K562 (cell line): ENCODE measurements around the gene IGLON5. TPM values are rescaled to one million over a fixed set of nuclear protein-coding genes. Genes with fewer than 3 reads are reported as not detected.
A peak's percentile ranks its signal among the peaks of the same experiment; 100 is the strongest.

ENCODE experiments used
- ATAC-seq: fragments of 200-7000 bp; cut with Tn5 transposase; 3 replicates; pipeline ENCODE4 v1.9.1; 2020; ENCODE audit warnings: moderate library complexity
- BruUV-seq: library from RNA; stranded (reverse); fragments of 400-500 nt; replicated peaks from 2 replicates; lab custom pipeline; 2021; lab: Mats Ljungman, UMichigan
- CTCF ChIA-PET: fragments of 300-600 bp; formaldehyde crosslinking; extraction: SDS; loops from one replicate; lab custom pipeline; 2021; ENCODE audit warnings: low intra/inter-chr PET ratio; lab: Yijun Ruan, JAX
- POLR2A ChIA-PET: fragments of 300-600, 350-650 bp; sonication (Branson Sonifier 250); formaldehyde crosslinking; extraction: SDS; loops from one replicate; lab custom pipeline; 2021; ENCODE audit warnings: antibody characterized with exemption, inconsistent platforms; lab: Yijun Ruan, JAX
- DNase-seq, 4 experiments: peaks; one replicate each; pipeline versions ENCODE4 v3.0.0 to v3.0.0-alpha.2; 2011 to 2018; ENCODE audit warnings: low spot score in 3 of 4, mixed read lengths in 3 of 4; ENCODE audit errors: extremely low read depth in 1 of 4
- FAIRE-seq: peaks from 2 replicates; lab custom pipeline; 2011; peaks lifted over from hg19 to GRCh38; lab: Jason Lieb, UNC
- H2AFZ ChIP-seq: 2 replicates; pipeline ENCODE4 v1.6.0; 2011; ENCODE audit warnings: low read depth, low read length, control low read depth, inconsistent platforms
- H3K27ac ChIP-seq: fragments of 200-600 bp; 3 replicates; pipeline ENCODE4 v1.8.0; 2011; ENCODE audit warnings: low read depth, mild to moderate bottlenecking, control low read depth, inconsistent platforms, low read length, moderate library complexity, mixed read lengths; ENCODE audit errors: extremely low read depth
- H3K27me3 ChIP-seq, 2 experiments: fragments of 300-600 bp in 1 of 2; 2 replicates in 1 of 2; 3 replicates in 1 of 2; pipeline versions ENCODE4 v1.6.0 to v1.8.0; 2011; ENCODE audit warnings: inconsistent platforms in 2 of 2, low read length in 2 of 2, mild to moderate bottlenecking in 1 of 2, mixed read lengths in 1 of 2, moderate library complexity in 1 of 2; ENCODE audit not compliant: control insufficient read depth in 2 of 2, insufficient read depth in 2 of 2
- H3K36me3 ChIP-seq: fragments of 300-600 bp; 3 replicates; pipeline ENCODE4 v1.8.0; 2011; ENCODE audit warnings: mild to moderate bottlenecking, low read length, inconsistent platforms; ENCODE audit not compliant: control insufficient read depth, insufficient read depth
- H3K4me1 ChIP-seq, 2 experiments: fragments of 200-600 bp in 1 of 2; replicated peaks in 1 of 2; 2 replicates in 1 of 2; 3 replicates in 1 of 2; pipeline versions ENCODE4 v1.5.1 to v1.8.0; 2011; ENCODE audit warnings: inconsistent platforms in 2 of 2, low read length in 2 of 2, mild to moderate bottlenecking in 1 of 2, mixed read lengths in 1 of 2, moderate library complexity in 1 of 2; ENCODE audit not compliant: control insufficient read depth in 2 of 2, insufficient read depth in 2 of 2
- H3K4me2 ChIP-seq: 2 replicates; pipeline ENCODE4 v1.6.1; 2011; ENCODE audit warnings: low read length, control low read depth, inconsistent platforms, mixed read lengths; ENCODE audit not compliant: insufficient read depth
- H3K4me3 ChIP-seq: fragments of 200-600 bp; sonication (generic), shearing (Covaris generic); 2 replicates; pipeline ENCODE4 v1.5.1; 2016; ENCODE audit warnings: control low read depth, inconsistent platforms
- H3K79me2 ChIP-seq: fragments of 200-600 bp; 3 replicates; pipeline ENCODE4 v1.8.0; 2011; ENCODE audit warnings: low read length, inconsistent platforms; ENCODE audit not compliant: control insufficient read depth, insufficient read depth
- H3K9ac ChIP-seq, 2 experiments: 2 replicates each; pipeline versions ENCODE4 v1.6.0 to v1.6.1; 2011; ENCODE audit warnings: low read depth in 2 of 2, low read length in 2 of 2, control low read depth in 1 of 2, inconsistent platforms in 1 of 2, mild to moderate bottlenecking in 1 of 2, mixed read lengths in 1 of 2; ENCODE audit not compliant: insufficient read depth in 1 of 2
- H3K9me1 ChIP-seq: one replicate; pipeline ENCODE4 v1.6.0; 2011; ENCODE audit warnings: inconsistent platforms, mild to moderate bottlenecking, low read length, moderate library complexity; ENCODE audit not compliant: control insufficient read depth, insufficient read depth
- H3K9me3 ChIP-seq: replicated peaks from 2 replicates; pipeline ENCODE4 v1.5.1; 2011; ENCODE audit warnings: low read depth, low read length, inconsistent platforms; ENCODE audit not compliant: control insufficient read depth, insufficient read depth
- H4K20me1 ChIP-seq: replicated peaks from 2 replicates; pipeline ENCODE4 v1.6.1; 2011; ENCODE audit warnings: low read length, inconsistent platforms, mixed read lengths; ENCODE audit not compliant: control insufficient read depth, insufficient read depth
- ATF6 ChIP-seq: sonication (generic); formaldehyde crosslinking; IDR thresholded peaks from 2 replicates; pipeline ENCODE4 v1.4.0; 2020; ENCODE audit warnings: mild to moderate bottlenecking, missing genetic modification reagents
- CHD1 ChIP-seq: fragments of 200-600 bp; sonication (generic); IDR thresholded peaks from one replicate; pipeline ENCODE4 v1.6.1; 2012; ENCODE audit warnings: mild to moderate bottlenecking, moderate library complexity, low read length, inconsistent platforms
- FOXJ2 ChIP-seq: fragments of 200-800 bp; sonication (Bioruptor generic); IDR thresholded peaks from 2 replicates; pipeline ENCODE4 v1.6.1; 2016; ENCODE audit warnings: missing genetic modification characterization, missing compliant biosample characterization
- HBP1 ChIP-seq: fragments of 450-650 bp; formaldehyde crosslinking; IDR thresholded peaks from 2 replicates; pipeline ENCODE4 v1.4.0; 2022; ENCODE audit warnings: missing genetic modification characterization
- JUN ChIP-seq, 2 experiments: sonication (generic) in 1 of 2; formaldehyde crosslinking in 1 of 2; IDR thresholded peaks; 2 replicates each; pipeline versions ENCODE4 v1.6.1 to v1.8.0; 2012 to 2022; ENCODE audit warnings: borderline replicate concordance in 2 of 2, mild to moderate bottlenecking in 2 of 2, improper control_type of control experiment in 1 of 2, low read depth in 1 of 2, low read length in 1 of 2, missing genetic modification reagents in 1 of 2
- NR4A1 ChIP-seq, 2 experiments: fragments of 250-450 bp in 1 of 2; fragments of 450-650 bp in 1 of 2; sonication (Bioruptor Pico) in 1 of 2; IDR thresholded peaks; 2 replicates each; pipeline versions ENCODE4 v1.4.0 to v1.6.1; 2016 to 2020; ENCODE audit warnings: mild to moderate bottlenecking in 2 of 2, missing compliant biosample characterization in 1 of 2, missing genetic modification characterization in 1 of 2, moderate library complexity in 1 of 2
- SRSF1 ChIP-seq: fragments of 200-400 bp; formaldehyde crosslinking; IDR thresholded peaks from 2 replicates; pipeline ENCODE4 v1.6.1; 2017; ENCODE audit warnings: mild to moderate bottlenecking, low read depth, low read length, moderate library complexity
- YY1 ChIP-seq, 3 experiments: IDR thresholded peaks; 2 replicates each; pipeline ENCODE4 v1.6.1; 2011; ENCODE audit warnings: low read length in 2 of 3, mild to moderate bottlenecking in 2 of 3, moderate library complexity in 2 of 3, borderline replicate concordance in 1 of 3, control low read depth in 1 of 3, low read depth in 1 of 3; ENCODE audit not compliant: insufficient read depth in 3 of 3, insufficient replicate concordance in 2 of 3, control insufficient read depth in 1 of 3, insufficient read length in 1 of 3; ENCODE audit errors: extremely low read depth in 1 of 3
- ZBTB12 ChIP-seq: fragments of 250-450 bp; sonication (Bioruptor Pico); IDR thresholded peaks from 2 replicates; pipeline ENCODE4 v1.4.0; 2020
- ZFP91 ChIP-seq: sonication (generic); formaldehyde crosslinking; IDR thresholded peaks from 2 replicates; pipeline ENCODE4 v1.8.0; 2022; ENCODE audit warnings: mild to moderate bottlenecking, missing genetic modification reagents
- ZNF121 ChIP-seq: sonication (generic); formaldehyde crosslinking; conservative IDR thresholded peaks from 2 replicates; pipeline ENCODE4 v1.8.0; 2022; ENCODE audit warnings: missing genetic modification reagents
- ZNF184 ChIP-seq: sonication (generic); formaldehyde crosslinking; IDR thresholded peaks from 2 replicates; pipeline ENCODE4 v1.5.0; 2020; ENCODE audit warnings: missing genetic modification reagents
- WGBS: fragments of 100-300 bp; shearing (Covaris generic); methylation state at CpG from one replicate; pipeline ENCODE4 v1.1.6; 2016; ENCODE audit warnings: low coverage, mixed read lengths; ENCODE audit not compliant: insufficient coverage; ENCODE audit errors: missing lambda C conversion rate; 5-methylcytosine and 5-hydroxymethylcytosine counted together
- in situ Hi-C: fragments of 300-500 bp; cut with MboI; formaldehyde crosslinking; loops from 4 replicates; pipeline ENCODE4 v1.15.0; 2018; ENCODE audit warnings: inconsistent platforms, mixed read lengths
- intact Hi-C: fragments of 100-400 bp; cut with micrococcal nuclease; formaldehyde crosslinking; loops from 2 replicates; pipeline ENCODE4 v1.14.2; 2022
- polyA plus RNA-seq, 8 experiments: library from polyadenylated mRNA; depleted of rRNA in 4 of 8; stranded (reverse) in 5 of 8; unstranded in 3 of 8; fragments of >200 nt; fragmentation: Nextera tagmentation in 2 of 8; fragmentation: Illumina TruSeq in 1 of 8; extraction: Ambion mirVana in 2 of 8; extraction: Trizol in 1 of 8; gene quantifications; 2 replicates each; pipeline versions ENCODE4 v1.2.1 to v1.2.3, GENCODE V29; 2011 to 2014; ENCODE audit warnings: inconsistent platforms in 1 of 8, missing spikeins in 1 of 8
- total RNA-seq, 7 experiments: library from RNA; depleted of rRNA in 6 of 7; stranded (reverse); fragments of >200 nt in 6 of 7; fragmentation: Illumina TruSeq in 2 of 7; extraction: Trizol in 2 of 7; gene quantifications; 2 replicates each; pipeline versions ENCODE4 v1.2.1 to v1.2.3, GENCODE V29; 2011 to 2021; ENCODE audit warnings: low replicate concordance in 1 of 7

IGLON5 gene
- total and polyA plus RNA-seq, 9 of the 15 experiments (the other 6 are each of a cell fraction or from before 2014, with no cell fraction given): 0.03 to 0.22 (median 0.14) TPM; not detected in 2

GRCh38 chr19:51365211-51365964, 53.9 kb downstream of the IGLON5 start:
- Histone ChIP-seq H3K4me2 (peak overlapping the region; percentile 96), H3K27ac (peak overlapping the region; percentile 92), H3K9me3 (no peaks in the 10 kb centered on the region), H3K36me3 (no peaks in the 10 kb centered on the region; the same call in 2 of the 3 replicates), H3K9ac (peak overlapping the region; percentile 96), H3K9me1 (no peaks in the 10 kb centered on the region), H3K4me1 (peaks cover 28 to 50% of the 10 kb centered on the region in 2 experiments), H3K79me2 (peaks cover 61% of the 10 kb centered on the region), H3K4me3 (peak overlapping the region; percentile 75), H3K27me3 (no peaks in the 10 kb centered on the region), H2AFZ (peak overlapping the region; percentile 82), H4K20me1 (no peaks in the 10 kb centered on the region)
- ChIA-PET CTCF (no interaction called here), POLR2A (interaction anchor here (0.6 to 2.2 kb wide), 10 partner anchors 9 to 55 kb away, joined by 3 to 13 read pairs (median 4); partner anchors contain the start of gene VSIG10L)
- in situ Hi-C loops (no loop called here), intact Hi-C loops (no loop called here)
- ATAC-seq (peak; percentile 6), FAIRE-seq (peak; percentile 78), DNase-seq (peak in 3 of 4 experiments; percentile 47 to 70 (median 49))
- 13% methylated on average over 10 of the region's 10 CpGs for WGBS
- BruUV-seq: no TSS peak
- TF ChIP-seq ZBTB12 (CRISPR knock-in tag): no peak
- no peak for TF ChIP-seq JUN (IDR thresholded peaks at IDR 0.05; ENCODE audit: borderline replicate concordance, low read depth, low read length)
- no peak for TF ChIP-seq JUN (CRISPR knock-in tag; IDR thresholded peaks at IDR 0.05; ENCODE audit: borderline replicate concordance)
- TF ChIP-seq ZNF184: no peak
- TF ChIP-seq FOXJ2 (tag): no peak
- no peak for TF ChIP-seq ZFP91 (CRISPR knock-in tag)
- 0 out of 2 replicates have a peak, but pooled peaks have one; percentile 8 for TF ChIP-seq HBP1
- no peak for TF ChIP-seq NR4A1 (CRISPR knock-in tag; IDR thresholded peaks at IDR 0.05)
- 0 out of 2 replicates have a peak, but pooled peaks have one; percentile 18 for TF ChIP-seq NR4A1 (tag; IDR thresholded peaks at IDR 0.05)
- no peak for TF ChIP-seq SRSF1
- TF ChIP-seq CHD1: no peak
- no peak for TF ChIP-seq ATF6 (CRISPR knock-in tag)
- TF ChIP-seq YY1 (IDR thresholded peaks at IDR 0.05; ENCODE audit: borderline replicate concordance in 1 of 3, control insufficient read depth in 1 of 3, extremely low read depth in 1 of 3, insufficient read depth in 3 of 3, insufficient read length in 1 of 3, insufficient replicate concordance in 2 of 3, low read depth in 1 of 3, low read length in 2 of 3): peak in 1 of 3 experiments; percentile 16
- no peak for TF ChIP-seq ZNF121
